CD4-positive, alpha-beta T cell treated with Interleukin-1 beta for 1 hour (primary cell): ENCODE results near the gene MGAT5.

ENCODE experiments used
- DNase-seq, 2 donors: peaks; one replicate each; pipeline ENCODE4 v3.0.0-alpha.2; 2020 to 2022

MGAT5 gene

DNA sequence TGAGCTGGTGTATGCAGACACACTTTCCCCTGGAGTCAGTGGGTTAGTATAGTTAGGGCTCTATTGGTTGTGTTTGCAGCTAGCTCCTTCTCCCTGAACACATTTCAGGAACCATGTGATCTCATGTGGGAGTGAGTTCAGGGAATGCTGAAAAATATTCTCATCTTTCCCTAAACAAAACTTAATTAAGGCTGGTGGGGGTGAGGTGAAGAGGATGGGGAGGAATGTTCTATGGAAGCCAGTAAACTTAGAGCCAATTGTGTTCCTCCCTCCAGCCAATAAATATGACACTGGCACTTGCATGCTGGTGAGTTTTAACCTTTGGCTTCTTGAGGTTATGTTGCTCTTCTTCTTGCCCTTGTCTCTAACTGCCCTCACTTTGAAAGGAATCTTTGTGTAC is 952 bp downstream of the MGAT5 start:
- DNase-seq, result no peak

DNA sequence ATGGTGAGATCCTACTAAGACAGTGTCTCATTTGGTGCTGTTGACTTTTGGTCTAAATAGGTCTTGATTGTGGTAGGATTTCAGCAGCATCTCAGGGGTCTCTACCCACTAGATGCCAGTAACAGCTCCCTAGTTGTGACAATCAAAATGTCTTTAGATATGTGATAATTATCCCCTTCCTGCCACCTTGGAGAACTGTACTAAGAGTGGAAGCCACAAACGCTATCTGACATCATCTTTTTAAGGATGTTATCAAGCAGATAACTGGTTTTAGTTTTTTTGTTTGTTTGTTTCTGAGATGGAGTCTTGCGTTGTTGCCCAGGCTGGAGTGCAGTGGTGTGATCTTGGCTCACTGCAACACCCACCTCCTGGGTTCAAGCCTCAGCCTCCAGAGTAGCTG is 3.1 kb downstream of the MGAT5 start:
- DNase-seq, result no peak

DNA sequence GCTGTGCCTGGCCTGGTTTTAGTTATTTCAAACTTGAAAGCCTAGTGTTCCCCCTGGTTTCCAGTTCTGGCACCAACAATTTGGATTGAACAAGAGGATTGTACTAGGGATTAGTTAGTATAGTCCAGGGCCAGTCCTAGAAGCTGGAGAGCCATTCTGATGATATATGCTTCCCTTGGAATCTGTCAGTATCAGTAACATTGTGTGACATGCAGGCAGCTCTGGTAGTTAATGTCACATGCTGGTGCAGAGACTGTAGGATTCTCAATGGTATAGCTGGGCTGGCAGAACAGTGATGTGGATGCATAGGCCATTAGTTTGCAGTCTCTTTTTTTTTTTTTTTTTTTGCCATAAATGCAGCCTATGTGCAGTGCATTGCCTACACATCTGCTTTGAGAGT is 3.6 kb downstream of the MGAT5 start:
- no peak for DNase-seq

DNA sequence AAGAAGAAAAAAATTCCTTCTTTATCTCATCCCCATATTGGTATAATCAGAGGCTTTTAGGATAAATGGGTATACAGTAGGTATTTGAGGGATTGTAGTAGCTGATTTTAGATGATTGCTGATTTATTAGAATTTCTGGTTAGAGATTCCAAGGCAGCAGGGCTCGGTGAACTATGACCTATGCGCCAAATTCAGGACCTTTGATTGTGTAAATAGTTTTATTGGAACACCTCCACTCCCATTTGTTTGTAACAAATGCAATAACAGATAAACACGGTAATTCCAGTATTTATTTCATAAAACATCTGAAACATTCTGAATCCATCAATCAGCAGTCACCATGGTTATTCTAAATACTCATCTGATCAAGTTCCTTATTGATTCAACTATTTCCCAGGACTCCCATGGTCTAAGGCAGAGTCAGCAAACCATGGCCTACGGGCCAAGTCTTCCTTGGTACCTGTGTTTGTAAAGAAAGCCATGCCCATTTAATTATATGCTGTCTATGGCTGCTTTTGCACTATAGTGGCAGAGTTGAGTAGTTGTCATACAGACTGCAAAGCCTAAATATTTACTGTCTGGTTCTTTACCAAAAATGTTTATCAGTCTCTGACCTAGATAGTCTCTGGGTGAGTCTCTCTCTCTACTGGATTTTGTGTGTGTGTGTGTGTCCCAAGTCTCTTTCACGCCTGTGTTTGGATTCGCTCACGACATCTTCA is 4.3 kb downstream of the MGAT5 start:
- DNase-seq, result no peak

DNA sequence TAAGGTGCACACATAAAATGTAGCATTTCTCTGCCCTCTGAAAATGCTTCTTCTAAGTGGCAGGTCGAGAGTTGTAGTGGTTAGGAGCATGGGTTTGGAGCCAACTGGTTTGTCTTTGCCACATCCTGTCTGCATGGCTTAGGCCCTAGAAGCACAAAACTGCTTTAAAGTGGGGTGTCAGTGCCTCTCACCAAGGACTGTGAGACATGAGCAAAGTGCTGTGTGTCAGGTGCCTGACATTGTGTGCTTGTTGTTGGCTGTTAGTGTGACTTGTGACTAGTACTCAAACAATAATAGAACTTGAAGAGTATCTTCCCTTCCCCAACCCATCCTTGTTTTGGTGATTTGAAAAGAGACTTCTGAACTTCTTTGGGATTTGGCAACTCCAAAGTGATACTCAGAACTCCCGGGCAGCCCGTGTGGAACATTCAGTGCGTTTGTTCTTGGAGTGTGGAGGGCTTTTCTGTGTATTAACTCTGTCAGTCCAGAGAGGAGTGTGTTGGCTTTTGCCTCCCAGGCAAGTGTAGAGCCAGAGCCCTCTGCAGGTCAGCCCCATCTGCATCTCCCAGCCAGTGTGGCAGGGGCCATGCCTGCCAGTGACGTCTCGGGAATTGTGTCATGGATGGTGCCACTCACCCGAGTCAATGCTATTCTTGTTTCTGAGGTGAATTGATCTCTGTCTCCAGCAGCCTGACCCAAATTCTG is 5.0 kb downstream of the MGAT5 start:
- peak; percentile 62 to 70 for DNase-seq

DNA sequence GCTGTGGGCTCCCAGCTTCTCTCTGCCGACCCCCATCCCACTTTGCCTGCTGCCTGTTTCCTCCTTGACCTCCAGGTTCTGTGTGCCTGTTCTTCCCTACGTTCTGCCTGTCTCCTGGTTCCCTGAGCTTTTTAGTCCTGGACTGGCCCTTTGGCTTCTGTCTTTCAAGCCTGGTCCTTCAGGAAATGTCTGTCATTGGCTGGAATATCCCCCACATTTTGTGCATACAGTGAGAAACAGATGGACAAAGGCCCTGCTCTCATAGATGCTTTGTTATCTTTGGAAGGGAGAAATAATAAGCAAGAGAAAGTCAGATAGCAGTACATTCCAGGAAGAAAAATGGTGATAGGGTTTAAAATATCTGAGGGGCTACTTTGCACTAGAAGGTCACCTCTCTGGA is 5.7 kb downstream of the MGAT5 start:
- DNase-seq, result no peak

DNA sequence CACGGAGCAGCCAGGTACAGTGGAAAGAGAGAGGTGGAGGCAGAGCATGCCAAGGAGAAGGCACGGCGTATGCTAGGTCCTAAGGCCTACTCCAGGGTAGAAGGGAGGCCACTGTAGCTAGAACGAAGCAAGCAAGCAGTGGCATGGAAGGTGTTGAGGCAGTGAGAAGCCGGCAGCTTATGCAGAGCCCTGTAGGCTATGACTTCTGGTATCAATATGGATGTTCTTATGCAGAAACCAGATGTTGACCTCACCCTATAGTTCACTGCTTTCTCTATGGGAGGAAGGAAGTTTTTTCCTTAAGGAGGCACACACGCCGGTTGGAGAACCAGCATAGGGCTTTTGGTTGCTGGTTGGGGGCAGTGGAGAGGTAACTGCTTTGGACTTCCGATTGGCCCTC is 6.1 kb downstream of the MGAT5 start:
- no peak for DNase-seq

DNA sequence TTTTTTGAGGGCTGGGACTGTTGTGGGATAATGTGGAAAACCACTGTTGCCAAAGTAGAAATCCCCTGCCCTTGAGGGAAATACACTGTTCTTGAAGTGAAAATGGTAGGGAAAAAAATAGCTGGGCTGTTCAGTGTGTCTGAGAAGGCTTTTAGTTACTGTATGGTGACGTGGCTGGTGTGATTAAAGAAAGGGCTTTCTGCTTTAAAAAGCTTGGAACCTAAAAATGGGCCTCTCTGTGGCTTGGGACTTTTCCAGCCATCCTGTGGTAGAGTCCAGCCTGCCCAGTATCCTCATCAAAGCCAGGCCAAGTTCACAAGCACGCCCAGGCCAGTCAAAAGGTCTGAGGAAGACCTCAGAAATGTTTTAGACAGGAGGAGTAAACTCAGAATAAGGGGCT is 6.8 kb downstream of the MGAT5 start:
- no peak for DNase-seq

DNA sequence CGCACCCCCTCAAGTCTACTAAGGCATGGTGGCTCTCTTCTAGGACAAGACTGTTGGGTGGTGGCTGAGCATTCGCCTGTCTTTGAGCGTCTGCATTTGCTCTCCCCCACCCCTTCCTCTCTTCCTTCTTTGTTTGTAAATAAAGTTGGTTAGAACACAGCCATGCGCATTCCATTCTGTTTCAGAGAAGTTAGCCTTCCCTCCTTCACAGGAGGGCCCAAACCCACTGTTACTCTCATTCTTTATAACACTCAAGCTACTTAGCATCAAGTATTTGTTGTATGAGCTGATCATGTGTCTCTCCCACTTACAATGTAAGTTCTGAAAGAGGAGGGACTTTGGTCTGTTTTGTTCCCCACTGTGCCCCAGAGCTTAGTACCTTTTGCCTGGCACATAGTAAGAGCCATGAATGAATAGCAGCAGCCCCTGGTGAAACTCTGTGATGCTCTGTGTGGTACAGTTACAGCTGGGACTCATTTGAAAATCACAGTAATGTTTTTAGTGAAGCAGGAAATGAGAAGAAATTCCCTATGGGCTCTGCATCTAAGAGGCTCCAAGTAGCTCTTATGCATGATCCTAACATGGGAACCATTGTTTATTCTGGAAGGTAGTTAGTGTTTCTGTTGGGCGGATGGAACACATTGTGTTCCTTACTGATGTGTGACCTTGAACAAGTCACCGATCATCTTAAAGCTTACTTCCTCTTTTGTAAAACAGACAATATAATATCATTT is 7.7 kb downstream of the MGAT5 start:
- DNase-seq, result no peak

- peak in 1 of 2 donors; percentile 41 for DNase-seq
Measured at GRCh38 chr2:134262684-134263083, 8.8 kb downstream of the MGAT5 start.

GRCh38 chr2:134268265-134268664 is 14.4 kb downstream of the MGAT5 start:
- no peak for DNase-seq

GRCh38 chr2:134269230-134269629 is 15.4 kb downstream of the MGAT5 start:
- DNase-seq, result no peak

DNA sequence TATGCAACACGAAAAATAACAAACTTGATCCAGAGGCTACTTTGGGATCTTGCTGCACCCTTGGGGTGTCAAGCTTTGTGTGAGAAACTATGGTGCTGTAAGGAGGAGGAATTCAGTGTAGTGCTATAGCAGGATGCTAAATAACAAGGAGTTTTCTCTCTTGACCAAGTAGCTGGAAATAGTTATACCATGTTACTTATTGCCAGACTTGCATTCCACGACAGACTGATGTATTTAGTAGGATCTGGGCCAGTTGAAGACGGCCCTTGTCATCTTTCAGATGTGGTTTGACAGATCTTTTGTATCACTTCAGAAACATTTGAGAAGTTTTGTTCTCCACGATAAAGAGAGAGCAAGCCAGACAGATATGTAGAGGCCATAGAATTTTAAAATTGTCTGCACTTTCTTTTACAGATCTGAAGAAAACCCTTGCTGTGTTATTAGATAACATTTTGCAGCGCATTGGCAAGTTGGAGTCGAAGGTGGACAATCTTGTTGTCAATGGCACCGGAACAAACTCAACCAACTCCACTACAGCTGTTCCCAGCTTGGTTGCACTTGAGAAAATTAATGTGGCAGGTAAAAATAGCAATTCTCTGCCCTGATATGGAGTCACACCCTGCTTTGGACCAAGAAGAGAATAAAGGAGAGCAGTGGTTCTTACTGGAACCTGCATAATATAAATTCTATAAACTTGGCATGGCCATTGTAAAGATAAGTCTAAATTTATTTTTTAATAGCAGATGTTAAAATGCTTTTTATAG is 16.3 kb downstream of the MGAT5 start:
- no peak for DNase-seq

GRCh38 chr2:134271758-134272157 is 17.9 kb downstream of the MGAT5 start:
- DNase-seq, result no peak

DNA sequence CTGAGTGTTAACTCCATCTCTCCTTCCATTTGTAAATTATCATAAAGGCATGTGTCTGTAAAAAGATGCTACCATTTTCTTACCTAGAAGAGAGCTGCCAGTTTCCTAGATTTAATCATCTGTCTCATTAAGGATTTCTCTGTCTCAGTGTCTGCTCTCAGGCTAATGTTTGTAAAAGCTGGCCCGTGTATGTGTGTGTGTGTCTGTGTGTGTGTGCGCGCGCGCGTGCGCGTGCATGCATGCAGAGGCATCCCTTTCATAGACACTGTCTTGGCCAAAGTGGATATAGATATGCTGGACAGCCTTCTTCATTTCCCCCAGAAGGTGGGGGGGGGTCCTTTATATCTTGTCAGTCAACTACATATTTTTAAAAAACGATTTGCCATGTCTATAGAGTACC is 18.9 kb downstream of the MGAT5 start:
- no peak for DNase-seq

GRCh38 chr2:134273256-134273983 is 19.5 kb downstream of the MGAT5 start:
- DNase-seq, result no peak

DNA sequence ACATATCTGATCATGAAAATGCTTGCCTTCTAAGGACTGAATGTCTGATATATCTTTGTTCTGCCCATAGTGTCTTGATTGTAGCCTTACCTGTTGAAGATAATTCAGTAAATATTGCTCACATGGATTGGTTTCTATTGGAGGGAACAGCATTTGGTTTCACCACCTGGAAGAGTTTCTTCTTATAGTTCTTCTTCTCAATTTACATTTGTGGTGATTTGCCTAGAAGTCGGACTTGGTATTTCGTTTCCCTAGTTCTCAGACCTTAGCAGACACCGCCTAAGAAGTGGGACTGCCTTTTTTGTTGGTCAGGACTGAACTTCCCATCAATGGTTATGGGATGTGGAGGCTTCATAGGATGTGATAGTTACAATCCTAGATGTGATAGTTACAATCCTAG is 20.2 kb downstream of the MGAT5 start:
- DNase-seq, result no peak

DNA sequence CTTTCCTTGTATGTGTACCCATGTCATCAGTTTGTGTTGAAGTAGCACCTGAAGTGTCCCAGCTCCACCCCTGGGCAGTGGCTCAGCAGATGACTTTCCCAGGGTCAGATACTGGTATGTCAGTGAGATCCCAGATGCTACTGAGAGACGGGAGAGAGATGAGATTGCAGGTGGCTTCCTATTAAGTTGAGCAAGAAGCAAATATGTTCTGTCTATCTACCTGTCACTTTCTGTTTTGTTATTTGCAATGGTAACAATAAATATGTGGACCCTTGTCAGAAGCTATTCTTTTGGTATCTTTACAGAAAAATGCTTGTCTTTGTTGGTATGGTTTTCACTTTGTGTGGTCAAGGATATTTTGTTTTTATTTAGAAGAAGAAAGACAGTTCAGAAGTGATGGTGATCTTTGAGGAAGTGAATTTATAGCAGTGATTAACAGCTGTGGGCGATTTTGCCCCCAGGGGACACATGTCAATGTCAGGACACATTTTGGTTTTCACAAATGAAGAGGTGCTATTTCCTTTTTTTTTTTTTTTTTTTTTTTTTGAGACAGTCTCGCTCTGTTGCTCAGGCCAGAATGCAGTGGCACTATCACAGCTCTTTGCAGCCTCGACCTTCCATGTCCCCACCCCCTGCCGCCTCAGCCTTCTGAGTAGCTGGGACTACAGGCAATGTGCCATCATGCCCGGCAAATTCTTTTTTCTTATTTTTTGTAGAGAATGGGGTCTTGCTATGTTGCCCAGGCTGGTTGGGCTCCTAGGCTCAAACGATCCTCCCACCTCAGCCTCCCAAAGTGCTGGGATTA is 21.4 kb downstream of the MGAT5 start:
- peak in 1 of 2 donors; percentile 75 for DNase-seq

GRCh38 chr2:134276381-134277172 is 22.7 kb downstream of the MGAT5 start:
- DNase-seq, result no peak

GRCh38 chr2:134277223-134277622 is 23.4 kb downstream of the MGAT5 start:
- DNase-seq, result no peak

GRCh38 chr2:134278553-134278952 is 24.7 kb downstream of the MGAT5 start:
- no peak for DNase-seq
